ENCODE results near the gene GLI2. TPM values are rescaled to one million over a fixed set of nuclear protein-coding genes. Genes with fewer than 3 reads are reported as not detected.

The GLI2 gene
- total RNA-seq, 1 donor: 22.5 TPM

DNA sequence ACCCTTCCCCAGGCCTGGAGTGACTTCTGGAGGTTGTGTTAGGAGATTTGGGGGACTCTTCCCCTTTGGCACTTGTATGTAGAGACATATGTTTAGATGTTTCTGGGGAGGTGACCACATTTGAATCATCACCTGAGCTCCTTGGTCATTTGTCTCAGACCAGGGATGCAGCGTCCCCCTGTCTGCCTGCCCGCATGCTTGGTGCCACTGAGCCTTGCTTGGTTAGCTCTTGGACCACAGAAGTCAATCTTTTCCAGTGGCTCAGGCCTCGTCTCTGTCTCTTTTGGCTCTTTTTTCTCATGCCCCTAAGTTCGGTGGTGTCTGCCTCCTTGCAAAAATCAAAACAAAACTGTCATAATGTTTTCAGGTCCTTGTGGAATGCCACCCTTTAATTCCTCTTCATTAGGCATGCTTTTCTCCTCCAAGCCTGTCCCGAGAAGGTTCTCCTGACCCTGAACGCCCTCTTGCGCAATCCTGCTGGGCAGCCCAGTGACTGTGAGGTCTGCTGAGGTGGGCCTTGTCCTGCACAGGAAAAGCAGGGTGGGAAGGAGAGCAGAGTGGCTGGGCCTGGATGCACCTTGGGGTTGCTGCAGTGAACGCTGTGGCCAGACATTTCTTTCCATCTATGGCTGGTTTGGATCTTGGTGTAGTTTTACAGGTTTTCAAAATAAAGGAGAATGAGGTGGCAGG is 24.9 kb downstream of the GLI2 start:
- TF ChIP-seq, protein P1, sequence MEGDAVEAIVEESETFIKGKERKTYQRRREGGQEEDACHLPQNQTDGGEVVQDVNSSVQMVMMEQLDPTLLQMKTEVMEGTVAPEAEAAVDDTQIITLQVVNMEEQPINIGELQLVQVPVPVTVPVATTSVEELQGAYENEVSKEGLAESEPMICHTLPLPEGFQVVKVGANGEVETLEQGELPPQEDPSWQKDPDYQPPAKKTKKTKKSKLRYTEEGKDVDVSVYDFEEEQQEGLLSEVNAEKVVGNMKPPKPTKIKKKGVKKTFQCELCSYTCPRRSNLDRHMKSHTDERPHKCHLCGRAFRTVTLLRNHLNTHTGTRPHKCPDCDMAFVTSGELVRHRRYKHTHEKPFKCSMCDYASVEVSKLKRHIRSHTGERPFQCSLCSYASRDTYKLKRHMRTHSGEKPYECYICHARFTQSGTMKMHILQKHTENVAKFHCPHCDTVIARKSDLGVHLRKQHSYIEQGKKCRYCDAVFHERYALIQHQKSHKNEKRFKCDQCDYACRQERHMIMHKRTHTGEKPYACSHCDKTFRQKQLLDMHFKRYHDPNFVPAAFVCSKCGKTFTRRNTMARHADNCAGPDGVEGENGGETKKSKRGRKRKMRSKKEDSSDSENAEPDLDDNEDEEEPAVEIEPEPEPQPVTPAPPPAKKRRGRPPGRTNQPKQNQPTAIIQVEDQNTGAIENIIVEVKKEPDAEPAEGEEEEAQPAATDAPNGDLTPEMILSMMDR (IDR thresholded peaks at IDR 0.05; ENCODE audit: insufficient read depth, low read depth, low read length): no peak
- no peak overlapping the region for H3K4me3 ChIP-seq (ENCODE audit: low read depth, low read length)
- DNase-seq (ENCODE audit: low read depth): peak; percentile 86

DNA sequence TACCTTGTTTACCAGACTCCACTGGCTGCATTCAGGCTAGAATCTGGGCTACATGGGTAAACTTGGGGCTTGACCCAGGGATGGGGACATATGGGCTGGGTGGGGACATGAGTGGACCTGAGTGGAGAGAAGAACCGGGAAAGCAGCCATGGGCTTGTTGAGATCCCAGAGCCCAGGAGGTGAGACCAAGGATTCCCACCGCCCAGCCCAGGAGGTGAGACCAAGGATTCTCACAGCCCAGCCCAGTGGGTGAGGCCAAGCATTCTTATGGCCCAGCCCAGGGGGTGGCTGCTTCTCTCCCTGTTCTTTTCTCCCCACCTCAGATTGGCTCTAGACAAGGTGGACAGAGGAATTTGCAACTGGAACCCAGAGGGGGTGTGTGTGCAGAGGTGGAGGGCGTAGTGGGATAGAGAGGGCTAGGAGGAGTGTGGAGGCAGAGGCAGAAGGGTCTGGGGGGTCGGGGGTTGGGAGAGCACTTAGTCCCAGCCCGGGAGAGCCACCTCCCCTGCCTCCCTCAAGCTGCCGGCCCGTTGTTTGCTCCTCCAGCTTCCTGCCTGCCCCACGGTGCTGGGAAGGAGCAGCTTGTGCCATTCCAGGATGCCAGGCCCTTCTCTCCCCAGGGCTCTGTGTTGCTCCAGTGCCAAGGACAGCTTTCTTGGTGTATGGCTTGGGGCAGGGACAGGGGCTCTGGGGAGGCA is 25.6 kb downstream of the GLI2 start:
- no peak for DNase-seq (ENCODE audit: low read depth)
- TF ChIP-seq, protein P1 (IDR thresholded peaks at IDR 0.05; ENCODE audit: insufficient read depth, low read depth, low read length): no peak

DNA sequence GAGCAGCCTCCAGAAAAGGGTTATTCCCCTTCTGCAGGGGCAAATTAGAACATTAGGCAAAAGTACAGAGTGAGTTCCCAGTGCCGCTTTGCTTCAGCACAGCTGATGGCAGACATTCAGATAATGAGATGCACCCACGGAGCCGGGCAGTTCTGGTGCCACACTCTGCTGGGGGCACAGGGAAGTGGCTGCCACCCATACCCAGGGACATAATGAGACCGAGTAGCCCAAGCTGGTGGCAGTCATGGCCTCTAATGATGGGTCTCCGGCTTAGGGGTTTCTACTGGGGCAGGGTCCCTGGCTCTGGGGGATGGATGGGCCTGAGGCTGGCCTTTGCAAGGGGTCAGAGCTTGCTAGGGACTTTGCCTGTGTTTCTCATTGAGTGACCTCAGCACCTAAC is 26.2 kb downstream of the GLI2 start:
- no peak for DNase-seq (ENCODE audit: low read depth)
- no peak overlapping the region for H3K4me3 ChIP-seq (ENCODE audit: low read depth, low read length)
- TF ChIP-seq, protein P1 (IDR thresholded peaks at IDR 0.05; ENCODE audit: insufficient read depth, low read depth, low read length): no peak

More for the DNA sequence above, 25.6 kb downstream of the GLI2 start:
- H3K4me3 ChIP-seq (ENCODE audit: low read depth, low read length): no peak overlapping the region

DNA sequence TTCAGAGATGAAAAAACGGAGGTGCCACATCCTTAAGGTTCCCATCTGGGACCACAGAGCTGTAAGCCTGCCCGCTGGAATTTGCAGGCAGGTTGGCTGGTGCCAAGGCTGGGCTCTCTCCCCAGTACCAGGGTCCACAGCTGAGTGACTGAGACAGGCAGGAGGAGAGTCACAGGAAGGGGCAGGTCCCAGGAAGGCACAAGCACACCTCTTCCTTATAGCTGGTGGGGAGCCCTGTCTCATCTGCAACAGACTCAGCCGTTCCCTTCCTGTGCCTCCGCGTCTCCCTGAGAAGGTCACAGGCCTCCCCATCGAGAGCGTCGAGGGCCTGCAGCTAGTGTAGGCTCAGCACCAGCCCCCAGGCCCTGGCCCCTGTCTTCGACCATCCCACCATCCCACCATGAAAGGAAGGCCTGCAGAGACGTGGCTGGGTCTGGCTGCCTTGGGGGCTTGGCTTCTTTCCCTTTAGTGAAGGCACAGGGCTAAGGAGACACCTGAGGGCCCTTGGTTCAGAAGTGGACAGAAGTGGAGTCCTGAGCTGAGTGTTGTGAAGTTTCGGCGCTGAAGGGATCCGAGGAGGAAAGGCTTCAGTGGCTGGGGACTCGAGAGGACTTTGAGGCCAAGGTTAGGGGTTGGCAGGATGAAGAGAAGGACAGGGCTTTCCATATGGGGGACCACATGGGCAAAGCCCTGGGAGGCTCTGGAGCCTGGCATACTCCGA is 26.8 kb downstream of the GLI2 start:
- H3K4me3 ChIP-seq (ENCODE audit: low read depth, low read length): no peak overlapping the region
- TF ChIP-seq, protein P1 (IDR thresholded peaks at IDR 0.05; ENCODE audit: insufficient read depth, low read depth, low read length): no peak
- DNase-seq (ENCODE audit: low read depth): no peak

DNA sequence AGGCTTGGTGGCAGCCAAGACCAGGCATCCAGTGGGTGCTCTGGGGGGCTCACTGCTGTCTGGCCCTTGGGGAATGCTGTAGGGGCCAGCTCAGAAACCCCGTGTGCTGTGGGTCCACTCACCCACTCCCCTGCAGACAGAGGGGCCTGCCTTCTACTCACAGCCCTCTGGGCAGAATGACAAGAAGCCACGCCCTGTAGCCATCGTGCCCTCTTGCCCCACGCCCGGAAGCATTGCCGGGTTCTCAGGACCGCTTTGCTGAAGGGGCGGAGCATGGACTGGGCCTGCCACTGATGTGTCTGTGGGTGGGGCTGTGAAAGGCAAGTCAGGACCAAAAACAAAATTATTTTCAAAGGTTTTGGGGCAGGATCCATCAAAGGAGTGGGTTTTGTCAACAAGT is 27.8 kb downstream of the GLI2 start:
- TF ChIP-seq, protein P1 (IDR thresholded peaks at IDR 0.05; ENCODE audit: insufficient read depth, low read depth, low read length): no peak
- DNase-seq (ENCODE audit: low read depth): peak; percentile 85
- H3K4me3 ChIP-seq (ENCODE audit: low read depth, low read length): no peak overlapping the region

DNA sequence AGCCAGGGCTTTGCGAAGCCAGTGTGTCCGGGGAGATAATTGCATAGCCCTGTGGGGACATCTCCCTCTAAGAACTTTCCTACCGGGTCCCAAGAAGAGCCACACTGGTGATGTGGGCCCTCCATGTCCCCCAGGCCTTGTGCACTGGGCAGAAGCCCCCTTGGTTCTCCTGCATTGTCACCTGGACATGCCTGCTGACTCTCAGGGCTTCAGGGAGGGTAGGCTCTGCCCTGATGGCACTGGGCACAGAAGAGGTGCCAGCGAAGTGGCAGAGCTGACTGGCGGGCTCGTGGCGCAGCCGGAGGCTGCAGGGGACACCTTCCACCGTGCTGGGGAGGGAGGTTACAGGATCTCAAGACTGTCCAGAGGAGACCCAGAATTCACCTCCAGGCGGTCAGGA is 28.3 kb downstream of the GLI2 start:
- TF ChIP-seq, protein P1 (IDR thresholded peaks at IDR 0.05; ENCODE audit: insufficient read depth, low read depth, low read length): no peak
- DNase-seq (ENCODE audit: low read depth): no peak
- no peak overlapping the region for H3K4me3 ChIP-seq (ENCODE audit: low read depth, low read length)

Data from fibroblast of villous mesenchyme (primary cell).